Inflammatory macrophage treated with lipopolysaccharide for 4 hours (primary cell): Measurements from ENCODE around the gene SLC26A8.
"Not testable (repeated sequence)": the region's sequence is repeated elsewhere in the genome, so short reads cannot be mapped to it uniquely, and the experiment has no call there.

Experiments
- DNase-seq: peaks from one replicate; pipeline ENCODE4 v3.0.0-alpha.2; 2020

Gene SLC26A8

GRCh38 chr6:35988047-35988446 is 36.4 kb downstream of the SLC26A8 start:
- DNase-seq: not testable (repeated sequence)

GRCh38 chr6:35984701-35985100 is 39.7 kb downstream of the SLC26A8 start:
- DNase-seq: no peak

GRCh38 chr6:35980991-35981645 is 43.3 kb downstream of the SLC26A8 start:
- no peak for DNase-seq

DNA sequence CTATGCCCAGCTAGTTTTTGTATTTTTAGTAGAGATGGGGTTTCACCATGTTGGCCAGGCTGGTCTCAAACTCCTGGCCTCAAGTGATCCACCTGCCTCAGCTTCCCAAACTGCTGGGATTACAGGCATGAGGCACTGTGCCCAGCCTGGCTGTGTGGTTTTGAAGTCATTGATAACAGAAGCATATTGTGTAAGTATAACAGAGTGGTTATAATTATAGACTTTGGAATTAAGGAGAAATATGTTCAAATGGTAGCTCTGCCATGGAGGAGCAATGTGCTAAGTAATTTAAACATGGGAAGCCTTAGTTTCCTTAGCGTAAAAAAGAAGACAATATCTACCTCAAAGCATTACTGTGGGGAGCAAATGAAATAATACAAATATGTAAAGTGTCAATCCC is 44.3 kb downstream of the SLC26A8 start:
- DNase-seq: not testable (repeated sequence)

DNA sequence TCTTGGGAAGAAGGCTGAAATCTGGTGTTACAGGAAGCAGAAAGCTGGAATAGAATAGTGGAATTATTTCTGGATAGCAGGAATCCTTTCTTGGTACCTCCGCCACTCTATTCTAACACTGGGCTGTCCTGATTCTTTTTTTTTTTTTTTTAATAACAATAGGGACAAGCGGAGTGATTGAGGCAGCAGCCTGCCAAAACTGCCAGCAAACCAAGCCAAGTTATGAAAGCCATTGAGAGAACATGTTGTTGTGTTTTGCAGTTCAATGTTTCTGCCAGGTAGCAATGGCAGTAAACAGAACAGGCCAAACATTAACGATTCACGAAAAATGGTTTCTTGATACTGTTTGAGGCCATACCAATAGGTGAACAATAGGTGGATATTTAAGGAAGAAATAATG is 47.1 kb downstream of the SLC26A8 start:
- no peak for DNase-seq

DNA sequence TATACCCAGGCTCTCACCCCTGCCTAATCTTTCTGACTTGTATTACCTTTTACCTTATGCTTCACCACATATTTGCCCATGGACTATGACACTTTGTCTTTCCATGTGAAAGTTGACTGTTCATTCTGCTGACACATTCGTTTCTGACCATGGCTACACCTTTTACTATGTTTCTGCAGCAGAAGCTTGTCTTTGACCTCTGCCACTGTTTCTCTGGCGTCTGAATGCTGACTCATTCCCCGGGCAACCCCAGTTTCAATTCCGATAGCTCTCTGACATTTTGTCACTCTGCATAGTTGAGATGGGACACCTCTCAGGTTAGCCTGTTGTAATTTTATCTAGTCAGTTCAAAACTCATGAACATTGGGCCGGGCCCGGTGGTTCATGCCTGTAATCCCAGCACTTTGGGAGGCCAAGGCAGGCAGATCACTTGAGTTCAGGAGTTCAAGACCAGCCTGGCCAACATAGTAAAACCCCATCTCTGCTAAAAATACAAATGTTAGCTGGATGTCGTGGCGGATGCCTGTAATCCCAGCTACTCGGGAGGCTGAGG is 50.7 kb downstream of the SLC26A8 start:
- DNase-seq: peak; percentile 50

DNA sequence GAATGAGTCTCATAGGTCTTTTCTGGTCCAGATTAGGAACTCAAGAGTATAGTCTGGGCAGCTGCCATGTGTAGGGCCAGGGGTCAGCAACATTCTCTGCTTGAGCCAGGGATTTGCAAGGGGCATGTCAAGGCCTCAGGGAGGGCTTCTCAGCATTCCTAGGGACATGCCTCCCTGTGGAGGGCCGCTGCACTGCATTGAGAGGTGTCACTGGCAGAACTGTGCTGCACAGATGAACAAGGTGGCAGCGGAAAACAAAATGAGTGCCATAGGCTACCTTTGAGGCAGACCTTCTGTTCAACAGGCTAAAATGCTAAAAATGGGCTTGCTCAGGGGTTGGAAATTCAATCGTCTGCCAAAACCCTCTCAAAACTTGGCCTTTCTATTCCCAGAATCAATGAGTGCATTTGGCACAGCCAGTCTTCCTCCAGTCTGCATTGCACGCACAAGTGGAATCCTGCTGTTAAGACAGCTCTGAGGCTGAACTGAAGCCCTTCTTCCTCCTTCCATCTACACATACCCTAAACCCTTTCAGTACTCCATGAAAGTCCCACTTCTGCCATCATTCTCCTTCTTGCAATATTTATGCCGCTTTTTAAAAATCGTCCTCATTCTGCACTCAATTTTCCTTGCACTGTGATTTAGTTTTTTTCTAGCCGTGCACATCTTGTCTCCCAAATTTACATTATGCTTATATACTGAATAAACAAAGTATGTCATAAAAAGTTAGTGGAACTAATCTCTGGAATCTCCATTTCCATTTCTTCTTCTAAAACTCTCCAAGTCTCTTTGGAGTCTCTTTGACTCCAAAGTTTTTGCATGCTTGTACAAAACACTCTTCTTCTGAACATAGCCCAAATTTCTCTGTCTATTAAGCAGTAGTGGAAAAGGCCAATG is 51.7 kb downstream of the SLC26A8 start:
- DNase-seq: no peak

GRCh38 chr6:35970181-35970580 is 54.3 kb downstream of the SLC26A8 start:
- peak; percentile 75 for DNase-seq

DNA sequence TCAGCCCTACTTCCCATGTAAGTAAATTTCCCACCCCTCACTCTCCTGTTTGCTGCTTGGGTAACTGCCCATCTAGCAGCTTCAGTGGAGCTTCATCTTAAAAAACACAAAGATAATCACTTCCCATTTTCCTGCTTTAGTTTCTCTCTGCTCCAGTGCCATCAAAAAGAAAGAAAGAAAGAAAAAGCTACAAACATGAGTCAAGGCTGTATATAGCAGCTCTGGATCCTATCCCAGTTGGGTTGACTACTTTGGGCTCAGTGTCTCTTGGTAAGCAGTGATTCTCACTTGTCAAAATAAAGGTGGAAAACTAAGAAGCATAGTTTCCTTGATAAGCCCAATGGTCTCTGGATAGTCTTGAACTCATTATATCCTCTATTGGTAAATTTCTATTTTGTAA is 54.8 kb downstream of the SLC26A8 start:
- peak; percentile 35 for DNase-seq

DNA sequence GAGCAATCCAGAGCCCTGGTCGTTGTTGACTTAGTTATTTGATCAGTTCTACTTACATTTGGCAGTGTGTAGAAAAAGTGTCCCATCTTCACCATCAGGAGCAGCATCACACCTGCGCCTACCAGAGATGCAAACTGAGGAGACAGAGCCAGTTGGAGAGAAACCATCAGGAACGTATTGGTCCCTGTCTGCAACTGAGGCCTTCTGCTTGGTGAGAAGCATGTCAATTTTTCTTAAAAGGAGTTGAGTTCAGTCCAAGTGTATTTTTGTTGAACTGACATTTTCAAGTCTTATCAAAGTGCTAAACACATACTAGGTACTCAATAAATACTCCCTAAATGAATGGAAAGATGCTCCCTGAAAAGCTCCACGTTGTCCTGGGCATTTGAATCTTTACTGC is 55.6 kb downstream of the SLC26A8 start:
- DNase-seq: no peak

DNA sequence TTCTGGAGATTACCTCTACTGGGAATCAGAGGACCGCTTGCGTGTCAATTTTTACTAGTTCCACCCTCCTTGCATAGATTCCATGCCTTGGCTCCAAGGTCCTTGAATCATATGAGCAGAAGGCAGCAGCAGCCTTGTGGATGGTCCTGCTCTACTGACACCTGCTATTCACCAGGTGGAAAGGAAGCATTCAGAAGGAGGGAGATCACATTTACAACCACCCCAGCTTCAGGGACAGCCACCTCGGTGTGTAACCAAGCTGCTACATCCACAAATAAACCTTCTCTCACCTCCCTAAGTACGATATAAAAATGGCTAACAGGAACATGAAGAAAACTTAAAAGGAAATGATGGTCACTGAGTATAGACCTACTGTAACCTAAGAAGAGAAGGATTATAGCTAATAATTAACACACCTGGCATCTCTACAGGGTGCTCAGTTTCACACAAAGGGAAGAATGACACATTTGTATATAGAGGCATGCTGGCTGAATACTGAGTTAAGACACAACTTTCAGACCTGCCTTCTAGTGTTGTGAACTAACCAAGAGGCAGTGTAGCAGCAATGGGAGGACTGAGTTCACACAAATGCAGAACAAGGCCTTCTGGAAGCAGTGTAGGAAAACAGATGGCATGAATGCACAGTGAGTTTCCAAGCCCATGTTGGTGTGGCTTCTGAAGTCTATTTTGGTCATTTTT is 57.2 kb downstream of the SLC26A8 start:
- DNase-seq: no peak

DNA sequence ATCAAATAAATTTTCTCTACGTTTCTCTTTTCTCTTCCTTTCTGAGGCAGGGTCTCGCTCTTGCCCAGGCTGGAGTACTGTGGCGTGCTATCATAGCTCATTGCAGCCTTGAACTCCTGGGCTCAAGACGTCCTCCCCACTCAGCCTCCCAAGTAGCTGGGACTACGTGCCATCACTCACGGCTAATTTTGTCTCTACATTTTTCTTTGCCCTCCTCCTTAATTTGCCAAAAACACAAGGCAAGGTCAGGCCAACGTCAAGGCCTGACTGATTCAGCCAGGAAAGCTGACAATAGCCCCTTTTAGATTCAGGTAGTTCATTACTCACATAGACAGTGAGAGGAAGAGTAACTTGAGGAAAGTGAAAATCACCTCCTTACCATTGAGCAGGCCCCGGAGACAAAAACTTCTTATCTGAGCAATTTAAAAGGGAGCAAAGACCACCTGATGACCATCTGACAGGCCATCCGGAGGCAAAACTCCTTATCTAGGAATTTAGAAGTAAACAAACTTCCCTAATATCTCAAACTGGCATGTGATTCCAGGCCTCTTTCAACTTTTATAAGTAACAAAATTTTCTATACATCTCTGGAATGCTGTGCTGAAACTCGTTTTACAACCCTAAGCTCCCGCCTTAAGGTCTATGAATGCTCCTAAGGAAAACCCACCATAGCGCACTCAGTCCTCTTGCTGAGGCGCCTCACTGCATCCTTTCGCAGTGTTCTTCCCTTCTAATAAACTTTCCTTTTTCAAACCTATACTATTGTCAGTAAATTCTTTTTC is 61.5 kb downstream of the SLC26A8 start:
- DNase-seq: no peak

GRCh38 chr6:35960187-35960586 is 64.3 kb downstream of the SLC26A8 start:
- no peak for DNase-seq

DNA sequence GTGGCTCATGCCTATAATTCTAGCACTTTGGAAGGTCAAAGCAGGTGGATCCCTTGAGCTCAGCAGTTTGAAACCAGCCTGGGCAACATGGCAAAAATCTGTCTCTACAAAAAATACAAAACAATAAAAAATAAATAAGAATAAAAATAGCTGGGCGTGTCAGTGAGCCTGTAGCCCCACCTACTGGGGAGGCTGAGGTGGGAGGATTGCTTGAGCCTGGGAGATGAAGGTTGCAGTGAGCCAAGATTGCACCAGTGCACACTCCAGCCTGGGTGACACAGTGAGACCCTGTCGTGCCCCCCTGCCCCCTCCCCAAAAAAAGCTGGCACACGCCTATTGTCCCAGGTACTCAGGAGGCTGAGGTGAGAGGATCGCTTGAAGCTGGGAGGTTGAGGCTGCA is 68.5 kb downstream of the SLC26A8 start:
- DNase-seq: no peak

DNA sequence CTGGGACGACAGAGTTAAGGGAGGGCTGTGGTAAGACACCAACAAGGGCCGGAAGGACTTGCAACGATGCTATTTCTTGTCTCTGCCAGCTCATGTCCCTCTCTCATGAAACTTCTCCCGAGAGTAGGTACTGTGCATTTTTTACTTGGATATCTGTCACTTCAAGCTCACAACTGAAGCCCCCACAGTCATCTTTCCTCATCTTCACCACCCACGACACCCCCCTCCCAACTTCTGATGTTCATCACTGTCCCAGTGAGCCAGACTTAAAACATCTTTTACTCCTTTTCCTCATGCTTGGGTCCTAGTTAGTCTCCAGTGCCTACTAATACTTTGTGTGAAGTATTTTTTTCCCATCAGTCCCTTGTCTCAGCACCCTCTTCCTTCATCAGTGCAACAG is 68.9 kb downstream of the SLC26A8 start:
- no peak for DNase-seq

GRCh38 chr6:35955071-35955470 is 69.4 kb downstream of the SLC26A8 start:
- DNase-seq: no peak

GRCh38 chr6:35954333-35954732 is 70.1 kb downstream of the SLC26A8 start:
- DNase-seq: no peak

DNA sequence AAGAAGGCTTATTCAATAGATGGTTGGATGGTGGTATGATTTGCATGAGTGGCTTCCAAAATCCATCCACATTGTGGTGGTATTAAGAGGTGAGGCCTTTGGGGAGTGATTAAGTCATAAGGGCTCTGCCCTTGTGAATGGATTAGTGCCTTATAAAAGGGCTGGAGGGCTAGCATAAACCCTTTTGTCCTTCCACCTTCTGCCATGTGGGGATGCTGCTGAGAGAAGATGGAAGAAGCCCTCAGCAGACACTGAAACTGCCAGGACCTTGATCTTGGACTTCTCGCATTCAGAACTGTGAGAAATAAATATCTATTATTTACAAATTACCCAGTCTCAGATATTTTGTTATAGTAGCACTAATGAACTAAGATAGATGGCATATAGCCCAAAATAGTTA is 75.7 kb downstream of the SLC26A8 start:
- peak; percentile 47 for DNase-seq

GRCh38 chr6:35945650-35946025 is 78.8 kb downstream of the SLC26A8 start:
- DNase-seq: no peak

GRCh38 chr6:35943390-35943789 is 81.1 kb downstream of the SLC26A8 start:
- no peak for DNase-seq

- DNase-seq: no peak
Measured at GRCh38 chr6:35942355-35942754, 82.1 kb downstream of the SLC26A8 start.

- not testable (repeated sequence) for DNase-seq
Measured at GRCh38 chr6:35941170-35941569, 83.3 kb downstream of the SLC26A8 start.

DNA sequence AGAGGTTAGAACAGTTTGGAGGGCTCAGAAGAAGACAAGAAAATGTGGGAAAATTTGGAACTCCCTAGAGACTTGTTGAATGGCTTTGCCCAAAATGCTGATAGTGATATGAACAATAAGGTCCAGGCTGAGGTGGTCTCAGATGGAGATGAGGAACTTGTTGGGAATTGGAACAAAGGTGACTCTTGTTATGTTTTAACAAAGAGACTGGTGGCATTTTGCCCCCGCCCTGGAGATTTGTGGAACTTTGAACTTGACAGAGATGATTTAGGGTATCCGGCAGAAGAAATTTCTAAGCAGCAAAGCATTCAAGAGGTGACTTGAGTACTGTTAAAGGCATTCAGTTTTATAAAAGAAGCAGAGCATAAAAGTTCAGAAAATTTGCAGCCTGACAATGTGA is 84.4 kb downstream of the SLC26A8 start:
- not testable (repeated sequence) for DNase-seq
